ENCODE measurements around the gene GATA5.

GRCh38 chr20:62428396-62429295 lies 47.1 kb downstream of the GATA5 start:
- TF ChIP-seq, protein P1, sequence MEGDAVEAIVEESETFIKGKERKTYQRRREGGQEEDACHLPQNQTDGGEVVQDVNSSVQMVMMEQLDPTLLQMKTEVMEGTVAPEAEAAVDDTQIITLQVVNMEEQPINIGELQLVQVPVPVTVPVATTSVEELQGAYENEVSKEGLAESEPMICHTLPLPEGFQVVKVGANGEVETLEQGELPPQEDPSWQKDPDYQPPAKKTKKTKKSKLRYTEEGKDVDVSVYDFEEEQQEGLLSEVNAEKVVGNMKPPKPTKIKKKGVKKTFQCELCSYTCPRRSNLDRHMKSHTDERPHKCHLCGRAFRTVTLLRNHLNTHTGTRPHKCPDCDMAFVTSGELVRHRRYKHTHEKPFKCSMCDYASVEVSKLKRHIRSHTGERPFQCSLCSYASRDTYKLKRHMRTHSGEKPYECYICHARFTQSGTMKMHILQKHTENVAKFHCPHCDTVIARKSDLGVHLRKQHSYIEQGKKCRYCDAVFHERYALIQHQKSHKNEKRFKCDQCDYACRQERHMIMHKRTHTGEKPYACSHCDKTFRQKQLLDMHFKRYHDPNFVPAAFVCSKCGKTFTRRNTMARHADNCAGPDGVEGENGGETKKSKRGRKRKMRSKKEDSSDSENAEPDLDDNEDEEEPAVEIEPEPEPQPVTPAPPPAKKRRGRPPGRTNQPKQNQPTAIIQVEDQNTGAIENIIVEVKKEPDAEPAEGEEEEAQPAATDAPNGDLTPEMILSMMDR (IDR thresholded peaks at IDR 0.05 in 2 of 3, conservative IDR thresholded peaks at IDR 0.05 in 1 of 3; ENCODE audit: borderline replicate concordance in 1 of 3, insufficient read depth in 1 of 3, low read depth in 2 of 3, low read length in 2 of 3), result no peak
- TF ChIP-seq ZBTB33 (IDR thresholded peaks at IDR 0.05; ENCODE audit: extremely low read depth, insufficient replicate concordance, low read length) (no peak), POLR2A (IDR thresholded peaks at IDR 0.05; ENCODE audit: borderline replicate concordance, extremely low read depth, insufficient read depth, insufficient read length) (no peak), MAX (IDR thresholded peaks at IDR 0.05) (no peak), POLR2AphosphoS5 (IDR thresholded peaks at IDR 0.05; ENCODE audit: low read depth, low read length) (no peak), YY1 (IDR thresholded peaks at IDR 0.05; ENCODE audit: extremely low read depth, insufficient replicate concordance, low read depth, low read length) (no peak), ZNF274 (IDR thresholded peaks at IDR 0.05; ENCODE audit: low read depth, low read length) (no peak), EZH2 (IDR thresholded peaks at IDR 0.05) (no peak), ATF3 (IDR thresholded peaks at IDR 0.05) (no peak), FOSL1 (IDR thresholded peaks at IDR 0.05; ENCODE audit: low read depth) (no peak), ZFX (IDR thresholded peaks at IDR 0.05) (no peak)
